Anterior cingulate cortex (tissue), 58 donors: Measurements from ENCODE around the gene KLF3.
A peak's percentile ranks its signal among the peaks of the same experiment; 100 is the strongest.

Experiments used
- DNase-seq, 58 donors: peaks; one replicate each; lab custom pipeline; 2025; lab: John Stamatoyannopoulos, UW

KLF3 gene

DNA sequence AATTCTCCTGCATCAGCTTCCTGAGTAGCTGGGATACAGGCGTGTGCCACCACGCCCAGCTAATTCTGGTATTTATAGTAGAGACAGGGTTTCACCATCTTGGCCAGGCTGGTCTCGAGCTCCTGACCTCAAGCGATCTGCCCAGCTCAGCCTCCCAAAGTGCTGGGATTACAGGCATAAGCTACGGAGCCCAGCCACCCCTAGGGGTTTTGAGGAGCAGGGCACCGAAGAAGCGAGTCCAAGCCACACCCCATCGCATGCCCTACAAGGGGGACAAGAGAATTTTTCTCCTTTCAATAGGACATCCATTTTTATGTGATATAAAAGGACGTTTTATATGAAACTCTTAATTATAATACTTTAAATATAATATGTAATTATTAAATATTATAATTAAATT, 13.9 kb upstream of the KLF3 start:
- no peak for DNase-seq

DNA sequence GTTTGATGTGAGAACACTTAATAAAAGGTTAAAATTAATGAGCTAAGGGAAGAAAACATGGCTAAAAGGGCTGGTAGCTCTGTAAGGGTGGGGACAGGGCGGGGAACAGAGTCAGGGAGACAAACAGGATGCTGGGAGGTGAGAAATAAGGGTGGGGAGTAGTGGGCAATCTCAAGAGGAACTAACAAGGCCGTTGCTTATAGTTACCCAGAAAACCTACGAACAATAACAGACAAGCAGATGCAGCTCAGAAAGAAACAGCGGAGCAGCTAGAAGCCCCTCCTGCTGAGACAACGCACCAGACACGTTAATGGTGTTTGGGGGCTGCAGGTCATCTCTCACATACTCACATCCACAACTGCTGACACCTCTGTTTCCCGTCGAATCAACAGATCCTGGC, 9.7 kb upstream of the KLF3 start:
- DNase-seq, result no peak

DNA sequence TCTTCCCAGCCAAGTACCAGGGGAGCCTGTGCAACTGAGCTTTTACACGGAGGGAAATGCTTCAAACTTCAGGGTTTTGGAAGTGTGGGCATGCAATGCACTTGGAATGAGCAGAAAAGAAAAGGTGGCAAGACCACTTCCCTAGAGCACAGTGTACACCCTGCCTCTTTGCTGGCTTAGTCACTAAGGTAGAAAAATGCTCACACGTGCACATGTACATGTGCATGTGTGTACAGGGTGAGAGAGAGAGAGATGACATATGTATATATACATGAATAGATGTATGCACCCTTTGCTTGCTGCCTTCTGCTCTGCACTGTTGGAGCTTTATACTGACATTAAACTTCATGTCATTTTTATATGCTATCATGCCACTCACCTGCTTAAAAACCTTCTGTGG, 7.9 kb upstream of the KLF3 start:
- no peak for DNase-seq

DNA sequence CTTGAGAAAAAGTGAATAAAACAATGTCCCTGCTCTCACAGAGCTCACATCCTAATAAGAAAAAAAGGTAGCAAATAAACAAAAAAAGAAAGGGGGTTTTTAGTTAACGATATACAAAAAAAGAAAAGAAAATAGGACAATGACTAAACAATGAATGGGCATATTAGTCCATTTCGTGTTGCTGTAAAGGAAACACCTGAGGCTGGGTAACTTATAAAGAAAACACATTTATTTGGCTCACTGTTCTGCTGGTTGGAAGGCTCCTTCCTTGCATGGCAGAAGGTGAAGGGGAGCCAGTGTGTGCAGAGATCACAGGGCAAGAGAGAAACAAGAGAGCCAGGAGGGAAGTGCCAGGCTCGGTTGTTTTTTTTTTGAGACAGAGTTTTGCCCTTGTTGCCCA, 4.7 kb upstream of the KLF3 start:
- no peak for DNase-seq

DNA sequence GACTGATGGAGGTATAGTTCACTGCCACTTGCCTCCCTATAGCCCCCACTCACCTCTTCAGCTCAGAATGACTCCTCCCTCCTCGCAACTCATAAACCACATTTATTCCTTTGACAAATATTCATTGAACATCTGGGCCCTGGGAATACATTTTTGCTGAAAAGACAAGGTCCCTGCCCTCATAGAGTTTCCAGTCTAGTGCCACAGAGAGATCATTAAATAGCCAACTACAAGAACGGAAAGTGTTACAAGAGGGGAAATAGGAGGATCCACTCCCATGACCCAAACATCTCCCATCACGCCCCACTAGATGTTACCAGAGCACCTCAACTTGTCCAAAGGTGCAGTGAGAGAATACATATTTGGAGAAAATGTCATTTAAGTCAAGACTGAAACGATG, 3.2 kb upstream of the KLF3 start:
- DNase-seq, result no peak

DNA sequence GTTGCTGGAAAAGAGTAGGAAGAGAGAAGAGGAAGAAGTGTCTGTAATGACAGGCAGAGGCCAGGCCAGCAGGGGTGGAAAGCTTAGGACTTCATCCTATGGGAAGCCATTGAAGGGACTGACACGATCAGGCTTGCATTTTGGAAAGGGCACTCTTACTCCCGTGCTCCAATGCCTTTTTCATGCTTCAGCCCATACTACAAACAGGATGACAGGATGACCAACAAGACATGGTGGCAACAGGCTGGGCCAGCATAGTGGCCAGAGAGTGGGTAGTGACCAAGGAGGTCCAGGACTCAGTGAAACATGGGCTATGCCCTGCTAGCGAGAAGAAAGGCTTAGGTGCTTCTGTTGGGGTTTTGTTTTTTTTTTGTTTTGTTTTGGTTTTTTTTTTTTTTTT, 2.6 kb upstream of the KLF3 start:
- DNase-seq, result no peak

DNA sequence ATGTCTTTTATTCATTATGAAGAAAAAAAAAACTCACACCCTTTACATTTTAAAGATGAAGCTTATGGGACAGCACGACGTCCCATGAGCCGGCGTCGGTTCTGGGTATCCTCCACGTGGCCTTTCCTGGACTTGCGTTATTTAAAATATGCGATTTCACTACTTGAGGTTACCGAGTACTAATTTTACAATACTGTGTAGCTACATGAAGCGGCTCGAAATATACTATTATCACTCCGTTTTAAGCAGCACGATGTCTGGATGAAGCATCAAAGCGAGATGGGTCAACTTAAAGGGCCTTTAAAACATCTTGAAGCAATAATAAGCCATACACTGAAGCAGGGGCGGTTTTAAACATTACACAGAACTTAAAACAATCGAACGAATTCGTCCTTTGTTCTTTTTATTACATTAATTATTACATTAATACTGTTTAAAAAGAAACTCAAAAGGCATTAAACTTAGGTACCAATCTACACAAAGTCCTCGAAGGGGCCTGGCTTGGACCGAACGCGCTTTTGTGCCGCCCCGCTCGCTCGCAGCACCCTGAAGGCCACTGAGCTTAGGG, 1.4 kb upstream of the KLF3 start:
- DNase-seq, result no peak

DNA sequence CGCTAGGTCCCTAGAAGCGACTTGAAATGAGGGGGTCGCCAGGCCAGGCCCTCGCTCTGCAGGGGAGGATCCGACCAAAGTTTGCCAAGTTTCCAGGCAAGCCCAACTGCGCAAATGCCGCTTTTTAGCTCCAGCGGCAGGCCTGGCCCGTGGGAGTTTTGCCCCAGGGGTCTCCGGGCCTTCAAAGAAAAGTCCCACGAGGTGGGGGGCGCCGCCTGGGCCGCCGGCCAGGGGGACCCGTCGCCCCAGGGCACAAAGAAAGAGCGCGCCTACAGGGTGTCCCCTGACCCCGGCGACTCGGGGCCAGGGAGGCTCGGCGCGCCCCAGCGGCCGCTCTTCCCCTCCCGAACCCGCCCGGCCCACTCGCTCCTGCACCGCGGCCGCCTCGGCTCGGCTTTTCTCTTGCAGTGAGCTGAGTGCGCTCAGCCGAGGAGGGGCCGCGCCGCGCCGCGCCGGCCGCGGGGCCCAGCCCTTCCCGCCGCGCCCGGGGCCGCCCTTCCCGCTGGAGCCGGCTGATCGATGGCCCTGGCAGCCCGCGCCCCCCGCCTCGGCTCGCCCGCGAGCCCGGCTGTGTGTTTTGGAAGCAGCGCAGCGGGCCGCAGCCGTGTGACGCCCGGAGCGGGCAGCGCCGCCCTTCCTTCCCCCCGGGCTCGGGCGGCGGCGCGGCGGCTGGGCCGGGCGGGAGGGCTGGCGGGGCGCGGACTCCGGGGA, 754 bp upstream of the KLF3 start:
- DNase-seq, result peak in 24 of 58 donors; percentile 23 to 96 (median 69)

DNA sequence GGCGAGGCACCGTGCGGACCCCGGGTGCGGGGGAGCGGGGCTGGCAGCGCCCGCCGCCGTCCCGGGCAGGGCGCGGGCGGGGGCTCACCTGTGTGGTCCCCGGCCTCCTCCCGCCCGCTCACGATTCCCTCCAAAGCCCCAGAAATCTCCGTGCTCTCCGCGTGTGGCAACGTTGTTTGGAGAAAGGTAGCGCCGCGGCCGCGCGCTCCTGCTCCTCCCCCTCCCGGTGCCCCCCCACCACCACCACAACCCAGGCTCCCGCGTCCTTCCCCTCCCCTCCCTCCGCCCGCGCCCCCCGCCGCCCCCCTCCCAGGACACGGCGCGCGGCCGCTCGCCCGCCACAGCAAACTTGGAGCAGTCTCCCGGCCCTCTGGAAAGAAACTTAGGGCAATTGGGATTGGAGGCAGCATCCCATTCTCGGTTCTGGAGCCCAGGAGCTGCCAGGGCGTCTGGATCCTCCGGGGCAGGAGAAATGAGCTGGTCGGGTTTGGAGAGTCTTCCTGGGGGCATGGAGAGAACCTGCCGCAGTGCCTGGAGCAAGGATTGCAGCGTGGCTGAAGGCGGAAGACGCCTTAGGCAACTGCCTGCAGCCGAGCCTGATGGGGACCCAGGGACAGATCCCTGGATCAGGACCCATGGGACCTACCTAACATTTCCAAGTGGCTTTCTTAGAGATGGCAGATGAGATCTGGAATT, 855 bp downstream of the KLF3 start:
- DNase-seq, result peak in 56 of 58 donors; percentile 13 to 87 (median 60)

DNA sequence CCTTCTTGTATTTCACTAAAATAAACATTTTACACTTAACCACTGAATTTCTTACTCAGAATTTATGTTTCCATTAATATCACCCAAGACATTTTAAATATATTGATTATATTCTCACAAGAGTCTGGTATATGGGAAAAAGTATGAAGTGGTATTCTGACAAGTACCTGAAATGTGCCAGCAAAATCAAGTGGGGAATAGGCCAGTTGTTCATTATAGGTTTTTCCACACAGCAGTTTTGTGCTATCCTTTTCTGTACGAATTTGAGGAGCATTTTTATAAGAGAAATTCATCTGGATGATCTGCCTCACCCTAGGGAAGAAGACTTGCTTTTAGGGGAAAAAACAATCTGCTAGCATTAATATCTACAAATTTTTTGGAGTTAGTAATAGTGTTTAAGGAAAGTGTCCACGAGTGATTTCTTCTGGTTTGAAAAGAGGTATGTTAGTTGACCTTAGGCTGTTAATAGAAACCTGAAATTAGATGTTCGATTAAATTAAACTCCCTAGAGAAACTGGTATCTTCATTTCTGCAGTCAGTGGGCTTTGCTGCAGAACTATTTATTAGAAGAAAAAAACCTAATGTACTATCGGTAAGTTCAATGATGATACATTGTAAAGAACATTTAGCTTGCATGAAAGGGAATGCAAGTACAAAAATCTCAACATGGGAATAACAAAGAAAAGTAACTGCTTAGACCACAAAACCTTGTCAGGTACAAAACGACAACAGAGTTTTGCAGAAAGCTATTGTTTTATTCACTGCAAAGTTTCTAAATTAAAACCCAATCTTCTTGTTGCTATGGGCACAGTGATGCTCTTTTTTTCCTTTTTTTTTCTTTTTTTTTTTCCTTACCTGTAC, 1.8 kb downstream of the KLF3 start:
- no peak for DNase-seq

DNA sequence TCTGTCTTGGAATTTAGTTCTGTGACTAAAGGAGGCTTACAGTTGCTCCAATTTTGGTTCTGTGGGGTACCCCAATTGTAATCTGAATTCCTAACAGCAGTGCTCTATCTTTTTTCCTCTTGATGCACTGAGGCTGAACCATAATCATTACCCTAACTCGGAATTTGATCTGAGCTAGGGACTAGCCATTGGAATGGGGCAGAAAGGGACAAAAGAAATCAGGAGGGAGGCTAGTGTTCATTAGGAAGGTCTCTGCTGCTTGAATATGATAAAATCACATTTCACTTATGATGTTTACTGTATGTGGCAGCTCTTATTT, 2.7 kb downstream of the KLF3 start:
- DNase-seq, result no peak

DNA sequence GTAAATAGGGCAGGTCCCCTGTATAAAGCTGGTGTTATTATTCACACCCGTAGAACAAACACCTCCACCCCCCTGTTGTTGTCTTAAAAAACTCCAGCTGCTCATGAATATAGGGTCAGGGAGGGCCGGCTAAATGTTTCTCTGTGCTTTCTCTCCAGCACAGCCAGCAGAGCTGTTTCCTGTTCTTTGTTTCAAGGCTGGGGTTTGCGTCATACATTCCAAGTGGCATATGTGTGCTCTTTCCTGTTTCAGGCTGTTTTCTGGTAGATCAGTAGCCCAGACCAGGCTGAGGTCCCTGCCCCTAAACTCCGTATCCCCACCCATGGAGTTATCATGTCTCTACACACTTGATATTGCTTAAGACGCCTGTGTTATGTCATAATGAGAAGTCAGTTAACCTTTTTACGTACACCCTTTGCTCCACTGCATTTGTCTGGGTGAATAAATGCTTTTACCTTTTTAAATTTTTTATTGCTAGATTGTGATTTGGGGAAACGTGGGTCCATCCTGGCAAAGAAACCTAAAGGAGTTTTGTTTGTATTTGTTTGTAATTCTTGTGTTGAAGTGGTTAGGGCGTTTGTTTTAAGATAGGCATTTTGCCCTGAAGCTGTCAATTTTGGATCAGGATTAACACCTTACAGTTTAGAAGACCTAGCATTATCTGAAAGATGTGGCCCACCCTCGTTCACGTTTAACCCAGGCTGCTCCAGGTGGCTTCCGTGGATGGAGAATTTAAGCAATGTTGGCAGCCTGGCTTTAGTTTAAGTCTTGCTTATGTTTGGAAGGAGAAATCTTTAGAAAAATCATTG, 3.3 kb downstream of the KLF3 start:
- peak in 49 of 58 donors; percentile 4 to 86 (median 50) for DNase-seq

DNA sequence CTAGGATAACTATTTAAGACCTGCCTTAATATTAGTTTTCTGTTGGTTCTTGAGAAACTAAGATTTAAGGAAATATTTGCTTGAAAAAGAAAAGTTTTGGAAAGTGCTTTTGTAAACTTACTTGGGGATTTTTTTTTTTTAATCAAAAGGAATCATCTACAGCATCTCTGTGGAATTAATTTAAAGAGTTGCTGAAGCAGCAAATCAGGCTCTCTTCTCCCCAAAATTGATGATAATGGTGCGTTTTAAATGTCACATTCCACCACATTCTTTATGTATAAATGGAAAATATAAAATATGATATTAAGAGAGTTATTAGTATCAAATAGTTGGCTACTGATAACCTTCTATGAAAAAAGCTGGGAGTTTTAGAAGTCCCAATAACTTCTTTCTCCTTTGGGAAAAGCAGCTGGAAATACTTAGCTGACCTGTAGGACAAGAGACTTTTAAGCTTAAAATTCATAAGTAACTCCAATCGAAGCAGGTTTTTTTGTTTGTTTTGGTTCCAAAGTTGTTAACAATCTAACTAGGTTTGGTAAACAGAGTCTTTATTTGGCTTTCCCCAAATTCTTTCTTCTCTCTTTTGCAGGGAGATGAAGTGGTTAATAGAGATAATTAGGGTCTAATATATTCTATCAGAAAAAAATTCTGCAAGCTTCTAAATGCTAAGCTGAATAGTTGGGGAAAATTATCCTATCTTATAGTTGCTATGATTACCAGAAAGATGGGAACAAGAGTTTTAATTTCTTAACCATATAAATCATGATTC, 4.4 kb downstream of the KLF3 start:
- DNase-seq, result no peak

DNA sequence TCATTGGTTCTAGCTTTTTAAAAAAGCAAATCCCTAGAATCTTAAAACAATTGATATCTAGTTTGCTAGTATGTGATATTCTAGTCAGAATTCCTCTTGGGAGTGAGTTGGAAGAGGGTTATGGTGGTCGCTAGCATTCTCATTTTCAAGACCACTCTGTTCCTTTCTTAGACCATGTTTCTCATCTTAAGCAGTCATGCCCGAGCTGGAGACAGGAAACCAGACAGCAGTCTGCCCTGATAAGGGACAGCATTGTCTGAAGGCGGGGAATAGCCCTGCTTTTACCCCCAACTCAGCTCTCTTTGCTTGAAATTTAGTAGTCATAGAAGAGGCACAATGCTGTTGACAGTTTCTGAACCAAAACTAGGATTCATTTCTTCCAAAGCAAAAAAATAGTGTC, 5.2 kb downstream of the KLF3 start:
- DNase-seq, result no peak

DNA sequence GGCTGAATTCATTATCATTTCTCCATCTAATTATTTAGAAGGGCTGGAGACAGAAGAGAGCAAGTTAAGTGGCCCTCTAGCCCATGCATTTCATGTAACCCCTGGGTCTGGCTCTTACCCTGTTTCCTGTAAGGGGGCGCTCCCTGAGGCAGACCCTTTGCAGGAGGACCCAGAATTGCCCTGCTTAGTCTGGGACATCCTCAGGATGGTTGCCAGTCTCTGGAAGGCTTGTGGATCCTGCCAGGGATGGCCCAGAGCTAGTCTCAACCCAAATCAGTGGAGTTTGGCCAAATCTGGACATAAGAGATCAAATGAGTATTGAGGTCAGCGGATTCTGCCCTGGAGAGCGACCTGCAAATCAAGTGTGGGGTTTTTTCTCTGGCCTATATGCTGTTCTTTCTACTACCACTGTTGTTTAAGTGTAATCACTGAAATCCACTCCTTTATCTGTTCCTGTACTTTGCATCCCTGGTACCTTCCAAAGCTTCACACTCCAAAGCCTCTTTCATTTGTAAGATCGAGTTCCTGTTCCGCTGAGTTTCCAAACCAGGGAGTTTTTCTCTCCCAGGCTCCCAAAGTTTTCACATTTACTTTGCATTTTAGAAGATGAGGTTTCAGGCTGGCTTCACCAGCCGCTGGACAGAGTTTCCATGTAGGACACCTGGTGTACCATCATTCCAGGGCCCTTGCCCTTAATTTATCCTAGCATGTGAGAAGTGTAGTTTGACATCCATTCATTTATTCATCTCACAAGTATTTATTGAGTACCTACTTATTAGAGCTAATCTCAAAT, 6.3 kb downstream of the KLF3 start:
- DNase-seq, result no peak

DNA sequence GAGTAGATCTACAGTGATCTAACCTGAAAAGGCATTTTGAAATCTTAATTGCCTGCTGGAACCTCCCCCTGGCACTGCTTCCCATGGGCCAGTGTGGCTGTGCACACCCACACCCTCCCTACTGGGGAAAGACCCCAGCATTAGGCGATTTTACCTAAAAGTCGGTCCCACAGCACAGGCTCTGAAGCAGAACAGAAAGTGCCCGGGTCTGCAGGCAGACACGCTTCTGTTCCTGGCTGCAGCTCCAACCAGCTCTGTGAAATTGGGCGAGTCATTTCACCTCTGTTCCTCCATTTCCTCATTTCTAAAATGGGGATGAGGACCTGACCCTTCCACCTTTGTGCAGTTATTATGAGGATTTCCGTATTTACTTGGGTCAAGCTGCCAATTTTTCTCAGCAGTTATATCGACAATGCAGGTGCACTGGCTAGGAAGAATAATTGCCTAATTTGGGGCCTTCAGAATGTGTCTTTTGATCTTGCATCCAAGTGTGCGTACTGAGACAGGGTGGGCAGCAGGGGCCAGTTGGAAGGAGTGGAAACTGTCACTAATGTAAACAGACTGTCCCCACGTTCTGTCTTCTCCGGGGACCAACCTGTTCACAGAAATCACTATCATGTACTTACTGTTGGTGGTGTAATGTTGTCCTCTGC, 7.1 kb downstream of the KLF3 start:
- DNase-seq, result peak in 1 of 58 donors; percentile 23

DNA sequence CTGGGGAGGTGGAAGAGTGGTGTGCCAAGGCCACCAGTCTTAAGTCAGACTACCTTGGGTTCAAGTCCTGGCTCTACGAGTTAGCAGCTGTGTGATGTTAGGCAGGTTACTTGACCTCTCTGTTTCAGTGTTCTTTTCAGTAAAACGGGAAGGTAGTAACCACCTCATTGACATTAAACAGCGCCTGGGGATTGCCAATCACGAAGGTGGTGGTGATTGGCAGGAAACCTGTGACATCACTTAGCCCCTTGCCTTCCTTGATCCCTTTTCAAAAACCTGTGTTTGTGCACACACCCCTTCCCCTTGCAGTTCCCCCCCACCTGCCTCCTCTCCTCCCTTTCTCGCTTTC, 7.6 kb downstream of the KLF3 start:
- DNase-seq, result no peak

DNA sequence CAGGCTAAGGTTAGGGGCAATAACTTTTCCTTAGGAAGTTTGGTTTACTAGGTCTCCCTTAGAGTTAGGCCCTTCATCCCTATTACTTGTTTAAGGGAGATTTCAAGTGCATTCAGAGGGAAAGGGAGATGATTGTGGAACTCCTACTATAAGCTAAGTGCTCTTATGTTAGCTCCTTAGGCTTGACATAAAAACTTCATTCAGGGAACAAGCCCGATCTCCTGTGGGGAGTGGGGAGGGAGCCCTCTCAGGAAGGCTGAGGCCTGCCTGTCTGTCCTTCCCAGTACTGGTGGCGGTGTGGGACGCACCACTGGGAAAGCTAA, 8.0 kb downstream of the KLF3 start:
- DNase-seq, result peak in 1 of 58 donors; percentile 24
